Breast epithelium (tissue), 3 donors: ENCODE results near the gene ACTN2.

Experiments used
- POLR2A ChIP-seq: fragments of 450-650 bp; IDR thresholded peaks from one replicate; pipeline ENCODE4 v1.6.1; 2016; ENCODE audit warnings: antibody characterized with exemption, mild to moderate bottlenecking, moderate library complexity
- POLR2AphosphoS5 ChIP-seq, 3 donors: sonication (generic); formaldehyde crosslinking; IDR thresholded peaks; one replicate each; pipeline ENCODE4 v1.6.1; 2017; ENCODE audit warnings: antibody characterized with exemption in 3 of 3

- TF ChIP-seq POLR2AphosphoS5 (IDR thresholded peaks at IDR 0.05) (no peak), POLR2A (no peak)
These were observed 93.0 kb downstream of the ACTN2 start for GRCh38 chr1:236779312-236779711.
